T-cell (primary cell): ENCODE measurements around the gene TSPAN15. TPM values are rescaled to one million over a fixed set of nuclear protein-coding genes. Genes with fewer than 3 reads are reported as not detected.

Experiments
- ATAC-seq, 4 experiments: fragments of 200-7000 bp in 3 of 4; fragments of 150-1000 bp in 1 of 4; cut with Tn5 transposase; replicated peaks in 1 of 4; 1 replicate in 3 of 4; 2 replicates in 1 of 4; pipeline ENCODE4 v1.10.0; 2021; ENCODE audit warnings: moderate library complexity in 3 of 4, mild to moderate bottlenecking in 2 of 4, moderate number of reproducible peaks in 1 of 4
- CTCF ChIA-PET, 2 donors: fragments of 300-600 bp; sonication (Branson Sonifier 250); formaldehyde crosslinking; loops; one replicate each; lab custom pipeline; 2022; ENCODE audit warnings: antibody characterized with exemption in 2 of 2; lab: Charles Lee
- POLR2A ChIA-PET, 2 donors: fragments of 300-600 bp; sonication (Branson Sonifier 250); formaldehyde crosslinking; loops; one replicate each; lab custom pipeline; 2022; ENCODE audit warnings: antibody characterized with exemption in 2 of 2; lab: Charles Lee
- DNase-seq, 35 experiments: peaks; one replicate each; pipeline versions ENCODE4 v3.0.0 to v3.0.0-alpha.2; 2013 to 2023
- H3K27ac ChIP-seq: one replicate; pipeline ENCODE4 v1.5.1; 2013; ENCODE audit warnings: low read length
- H3K27me3 ChIP-seq, 2 experiments: replicated peaks in 1 of 2; 1 replicate in 1 of 2; 2 replicates in 1 of 2; pipeline versions ENCODE4 v1.6.1 to v1.7.0; 2013; ENCODE audit warnings: low read length in 1 of 2, mixed read lengths in 1 of 2; ENCODE audit not compliant: control insufficient read depth in 2 of 2, insufficient read depth in 2 of 2; ENCODE audit errors: extremely low read depth in 1 of 2
- H3K36me3 ChIP-seq, 2 donors: 1 replicate in 1 of 2; 2 replicates in 1 of 2; pipeline versions ENCODE4 v1.6.1 to v1.7.0; 2013; ENCODE audit warnings: low read length in 1 of 2; ENCODE audit not compliant: control insufficient read depth in 2 of 2, insufficient read depth in 1 of 2; ENCODE audit errors: extremely low read depth in 1 of 2
- H3K4me1 ChIP-seq, 2 experiments: 1 replicate in 1 of 2; 2 replicates in 1 of 2; pipeline versions ENCODE4 v1.6.1 to v1.7.0; 2013; ENCODE audit warnings: low read length in 2 of 2, mixed read lengths in 1 of 2; ENCODE audit not compliant: insufficient read depth in 2 of 2, control insufficient read depth in 1 of 2; ENCODE audit errors: extremely low read depth in 1 of 2
- H3K4me3 ChIP-seq, 2 donors: 1 replicate in 1 of 2; 2 replicates in 1 of 2; pipeline versions ENCODE4 v1.5.1 to v1.7.0; 2013; ENCODE audit warnings: mild to moderate bottlenecking in 2 of 2, low read length in 1 of 2, moderate library complexity in 1 of 2; ENCODE audit not compliant: control insufficient read depth in 1 of 2; ENCODE audit errors: extremely low read depth in 1 of 2
- H3K9me3 ChIP-seq: 2 replicates; pipeline ENCODE4 v1.7.0; 2013
- H3K27ac Mint-ChIP-seq, 2 donors: one replicate each; pipeline ENCODE4 v1.8.0; 2020 to 2021; ENCODE audit warnings: mild to moderate bottlenecking in 2 of 2, mixed read lengths in 2 of 2
- H3K27me3 Mint-ChIP-seq, 2 donors: one replicate each; pipeline ENCODE4 v1.8.0; 2021 to 2022; ENCODE audit warnings: mixed read lengths in 2 of 2
- H3K36me3 Mint-ChIP-seq: one replicate; pipeline ENCODE4 v1.8.0; 2021; ENCODE audit warnings: mixed read lengths
- H3K4me1 Mint-ChIP-seq, 3 donors: one replicate each; pipeline ENCODE4 v1.8.0; 2020 to 2022; ENCODE audit warnings: mixed read lengths in 3 of 3, mild to moderate bottlenecking in 1 of 3
- H3K4me3 Mint-ChIP-seq, 3 donors: one replicate each; pipeline ENCODE4 v1.8.0; 2020 to 2022; ENCODE audit warnings: mild to moderate bottlenecking in 3 of 3, mixed read lengths in 3 of 3, moderate library complexity in 3 of 3
- H3K9me3 Mint-ChIP-seq, 3 donors: one replicate each; pipeline ENCODE4 v1.8.0; 2020 to 2022; ENCODE audit warnings: mixed read lengths in 3 of 3
- WGBS: methylation state at CpG from one replicate; pipeline ENCODE4 v1.1.5; 2013; ENCODE audit warnings: missing lambda C conversion rate; ENCODE audit not compliant: insufficient coverage; 5-methylcytosine and 5-hydroxymethylcytosine counted together
- total RNA-seq, 35 experiments: library from RNA in 6 of 35; stranded (reverse) in 6 of 35; fragments of 120-200 nt in 1 of 35; gene quantifications; one replicate each; pipeline versions ENCODE4 v1.2.1 to v1.2.4 and lab custom pipeline; 2013 to 2026

Gene TSPAN15
- total RNA-seq (1 to 10 TPM; 2.9 to 8.2 (median 6.2) TPM), total RNA-seq (lab: John Stamatoyannopoulos, UW) (0.65 to 9.2 (median 1.5) reads per million in 29 experiments)
- 5.1 TPM for total RNA-seq (2013)

- H3K27ac ChIP-seq, result no peak within 1 kb of the TSS
- no peaks in the 10 kb centered on the region for H3K36me3 ChIP-seq
- peak within 1 kb of the TSS; percentile 73 to 86 for H3K4me3 ChIP-seq
- Mint-ChIP-seq H3K9me3 (no peaks in the 10 kb centered on the region), H3K4me3 (peak within 1 kb of the TSS; percentile 82 to 90 (median 87)), H3K27ac (peak within 1 kb of the TSS; percentile 55 to 62), H3K36me3 (no peaks in the 10 kb centered on the region), H3K27me3 (peaks cover 3 to 6% of the 10 kb centered on the region in 2 donors), H3K4me1 (peaks cover 23 to 29% (median 23%) of the 10 kb centered on the region in 3 donors)
- ATAC-seq, result peak; percentile 94 to 96 (median 96)
- peaks cover 0 to 21% of the 10 kb centered on the region in 2 experiments for H3K27me3 ChIP-seq
- H3K4me1 ChIP-seq, result peaks cover 0 to 23% of the 10 kb centered on the region in 2 experiments
- WGBS, result 1% methylated on average over 38 of the region's 45 CpGs
- no peaks in the 10 kb centered on the region for H3K9me3 ChIP-seq
- ChIA-PET POLR2A (interaction anchor here in 1 of 2 donors (0.6 kb wide), 1 partner anchor 124 kb away, joined by 3 read pairs; no protein-coding TSS in a partner anchor), CTCF (interaction anchor here (0.6 to 1.2 kb wide), 5 partner anchors 28 to 229 kb away, joined by 3 to 6 read pairs (median 4); no protein-coding TSS in a partner anchor)
- peak; percentile 60 to 85 (median 74) for DNase-seq
These were observed at the start of gene TSPAN15 for GRCh38 chr10:69451209-69451783. TSPAN15 (plus strand) TSS chr10:69451465; CDS start chr10:69451595, 130 bp downstream.

- no peaks in the 10 kb centered on the region for H3K27me3 Mint-ChIP-seq
- H3K27ac Mint-ChIP-seq, result no peak overlapping the region
- Histone ChIP-seq H3K4me3 (no peak overlapping the region), H3K27me3 (no peaks in the 10 kb centered on the region), H3K9me3 (no peaks in the 10 kb centered on the region), H3K27ac (no peak overlapping the region), H3K4me1 (peaks cover 0 to under 1% of the 10 kb centered on the region in 2 experiments), H3K36me3 (peaks cover 26 to 53% of the 10 kb centered on the region in 2 donors)
- 100% methylated on average over 5 of the region's 6 CpGs for WGBS
- H3K4me3 Mint-ChIP-seq, result no peak overlapping the region
- H3K4me1 Mint-ChIP-seq, result peaks cover 0 to 8% (median 3%) of the 10 kb centered on the region in 3 donors
- ChIA-PET CTCF (no interaction called here), POLR2A (no interaction called here)
- H3K36me3 Mint-ChIP-seq, result peaks cover 46% of the 10 kb centered on the region
- ATAC-seq, result no peak
- no peak for DNase-seq
- H3K9me3 Mint-ChIP-seq, result no peaks in the 10 kb centered on the region
These were observed 48.9 kb upstream of the TSPAN15 start for GRCh38 chr10:69402386-69402785.

- Mint-ChIP-seq H3K9me3 (no peaks in the 10 kb centered on the region), H3K4me3 (no peak overlapping the region), H3K27ac (no peak overlapping the region), H3K36me3 (peaks cover 45% of the 10 kb centered on the region), H3K27me3 (no peaks in the 10 kb centered on the region), H3K4me1 (peaks cover 5 to 15% (median 8%) of the 10 kb centered on the region in 3 donors)
- H3K27me3 ChIP-seq, result no peaks in the 10 kb centered on the region
- peaks cover 0 to 7% of the 10 kb centered on the region in 2 experiments for H3K4me1 ChIP-seq
- no peaks in the 10 kb centered on the region for H3K9me3 ChIP-seq
- peaks cover 26 to 50% of the 10 kb centered on the region in 2 donors for H3K36me3 ChIP-seq
- DNase-seq, result no peak
- H3K27ac ChIP-seq, result no peak overlapping the region
- ChIA-PET CTCF (no interaction called here), POLR2A (no interaction called here)
- no CpG with 5 or more reads among the region's 1 CpG for WGBS
- no peak for ATAC-seq
- H3K4me3 ChIP-seq, result no peak overlapping the region
These were observed 48.2 kb upstream of the TSPAN15 start for GRCh38 chr10:69403066-69403465.

- no CpG with 5 or more reads among the region's 3 CpGs for WGBS
- Histone ChIP-seq H3K4me3 (no peak overlapping the region), H3K9me3 (no peaks in the 10 kb centered on the region), H3K4me1 (peaks cover 0 to 12% of the 10 kb centered on the region in 2 experiments), H3K36me3 (peaks cover 26 to 46% of the 10 kb centered on the region in 2 donors), H3K27ac (no peak overlapping the region), H3K27me3 (no peaks in the 10 kb centered on the region)
- H3K27me3 Mint-ChIP-seq, result no peaks in the 10 kb centered on the region
- ATAC-seq (no peak), DNase-seq (no peak)
- H3K4me1 Mint-ChIP-seq, result peaks cover 9 to 19% (median 12%) of the 10 kb centered on the region in 3 donors
- H3K4me3 Mint-ChIP-seq, result no peak overlapping the region
- H3K27ac Mint-ChIP-seq, result peak overlapping the region in 1 of 2 donors; percentile 64
- POLR2A ChIA-PET, result interaction anchor here in 1 of 2 donors (0.5 kb wide), 1 partner anchor 80 kb away, joined by 10 read pairs; no protein-coding TSS in a partner anchor
- CTCF ChIA-PET, result interaction anchor here (0.7 to 1.1 kb wide), 2 partner anchors 11 to 18 kb away, joined by 3 to 4 read pairs; no protein-coding TSS in a partner anchor
- peaks cover 42% of the 10 kb centered on the region for H3K36me3 Mint-ChIP-seq
- H3K9me3 Mint-ChIP-seq, result no peaks in the 10 kb centered on the region
These were observed 47.7 kb upstream of the TSPAN15 start for GRCh38 chr10:69403519-69403918.

GRCh38 chr10:69404786-69405185 lies 46.5 kb upstream of the TSPAN15 start:
- CTCF ChIA-PET, result interaction anchor here in 1 of 2 donors (1.1 kb wide), 1 partner anchor 12 kb away, joined by 4 read pairs; no protein-coding TSS in a partner anchor
- no peaks in the 10 kb centered on the region for H3K9me3 Mint-ChIP-seq
- POLR2A ChIA-PET, result interaction anchor here in 1 of 2 donors (0.6 kb wide), 1 partner anchor 123 kb away, joined by 3 read pairs; no protein-coding TSS in a partner anchor
- H3K27ac Mint-ChIP-seq, result peak overlapping the region; percentile 17 to 44
- peaks cover 15 to 25% (median 19%) of the 10 kb centered on the region in 3 donors for H3K4me1 Mint-ChIP-seq
- H3K27me3 Mint-ChIP-seq, result no peaks in the 10 kb centered on the region
- Histone ChIP-seq H3K36me3 (peaks cover 23 to 33% of the 10 kb centered on the region in 2 donors), H3K27ac (no peak overlapping the region), H3K9me3 (no peaks in the 10 kb centered on the region), H3K4me1 (peaks cover 3 to 19% of the 10 kb centered on the region in 2 experiments), H3K4me3 (no peak overlapping the region), H3K27me3 (no peaks in the 10 kb centered on the region)
- H3K36me3 Mint-ChIP-seq, result peaks cover 34% of the 10 kb centered on the region
- H3K4me3 Mint-ChIP-seq, result no peak overlapping the region
- ATAC-seq (no peak), DNase-seq (no peak)
- 90% methylated on average over 6 of the region's 10 CpGs for WGBS

- peaks cover 17 to 25% (median 21%) of the 10 kb centered on the region in 3 donors for H3K4me1 Mint-ChIP-seq
- no peak overlapping the region for H3K4me3 ChIP-seq
- H3K36me3 ChIP-seq, result peaks cover 23 to 28% of the 10 kb centered on the region in 2 donors
- ATAC-seq (no peak), DNase-seq (no peak)
- CTCF ChIA-PET, result interaction anchor here in 1 of 2 donors (0.6 kb wide), 1 partner anchor 245 kb away, joined by 4 read pairs; no protein-coding TSS in a partner anchor
- peaks cover 31% of the 10 kb centered on the region for H3K36me3 Mint-ChIP-seq
- no peaks in the 10 kb centered on the region for H3K9me3 ChIP-seq
- H3K27ac ChIP-seq, result no peak overlapping the region
- H3K27me3 Mint-ChIP-seq, result no peaks in the 10 kb centered on the region
- POLR2A ChIA-PET, result interaction anchor here in 1 of 2 donors (0.6 kb wide), 1 partner anchor 123 kb away, joined by 3 read pairs; no protein-coding TSS in a partner anchor
- H3K27me3 ChIP-seq, result no peaks in the 10 kb centered on the region
- H3K9me3 Mint-ChIP-seq, result no peaks in the 10 kb centered on the region
- H3K4me3 Mint-ChIP-seq, result no peak overlapping the region
- H3K27ac Mint-ChIP-seq, result peak overlapping the region; percentile 19 to 44
- peaks cover 3 to 19% of the 10 kb centered on the region in 2 experiments for H3K4me1 ChIP-seq
- WGBS, result 83% methylated on average over 1 of the region's 4 CpGs
These were observed 46.0 kb upstream of the TSPAN15 start for GRCh38 chr10:69405221-69405620.
